BLaER1 treated with 17β-estradiol and CSF1 and Interleukin-3, amounts not matched to agents 10 nM and 100 nM (cell line): ENCODE data around the gene GRK5.

Experiments used
- H3K27ac ChIP-seq, 11 experiments: shearing (Covaris generic); formaldehyde crosslinking; 2 replicates each; pipeline ENCODE4 v1.8.1; 2022
- H3K27me3 ChIP-seq, 11 experiments: shearing (Covaris generic); formaldehyde crosslinking; 2 replicates each; pipeline ENCODE4 v1.8.1; 2022
- H3K36me3 ChIP-seq, 11 experiments: shearing (Covaris generic); formaldehyde crosslinking; 2 replicates each; pipeline ENCODE4 v1.8.1; 2022
- H3K4me1 ChIP-seq, 10 experiments: shearing (Covaris generic); formaldehyde crosslinking; 2 replicates each; pipeline ENCODE4 v1.8.1; 2022
- H3K4me2 ChIP-seq, 11 experiments: shearing (Covaris generic); formaldehyde crosslinking; 2 replicates each; pipeline ENCODE4 v1.8.1; 2022
- H3K4me3 ChIP-seq, 10 experiments: shearing (Covaris generic); formaldehyde crosslinking; 2 replicates each; pipeline ENCODE4 v1.8.1; 2022
- H3K9ac ChIP-seq, 11 experiments: shearing (Covaris generic); formaldehyde crosslinking; 2 replicates each; pipeline ENCODE4 v1.8.1; 2022
- H3K9me3 ChIP-seq, 11 experiments: shearing (Covaris generic); formaldehyde crosslinking; replicated peaks in 1 of 11; 2 replicates each; pipeline ENCODE4 v1.8.1; 2022
- H4K20me1 ChIP-seq, 11 experiments: shearing (Covaris generic); formaldehyde crosslinking; 2 replicates each; pipeline ENCODE4 v1.8.1; 2022
- Cebpa-rat ChIP-seq, 11 experiments: shearing (Covaris generic); IDR thresholded peaks; 2 replicates each; pipeline ENCODE4 v1.8.1; 2022

GRK5 gene

GRCh38 chr10:119299531-119299930, 92.2 kb downstream of the GRK5 start:
- peaks cover 11 to 36% (median 31%) of the 10 kb centered on the region in 10 experiments for H3K4me1 ChIP-seq
- no peak overlapping the region for H3K4me3 ChIP-seq
- no peak overlapping the region for H3K9ac ChIP-seq
- no peak overlapping the region for H3K27ac ChIP-seq
- no peak for TF ChIP-seq Cebpa-rat (IDR thresholded peaks at IDR 0.05)
- H3K4me2 ChIP-seq: peak overlapping the region in 2 of 11 experiments; percentile 5 to 26; a peak in 2 of 22 replicates
- no peaks in the 10 kb centered on the region for H4K20me1 ChIP-seq
- peaks cover 0 to 17% (median 8%) of the 10 kb centered on the region in 11 experiments; a peak in 11 of 22 replicates for H3K9me3 ChIP-seq
- H3K27me3 ChIP-seq: no peaks in the 10 kb centered on the region
- H3K36me3 ChIP-seq: no peaks in the 10 kb centered on the region

- Histone ChIP-seq H4K20me1 (peaks cover 0 to 10% (median 0%) of the 10 kb centered on the region in 11 experiments; a peak in 5 of 22 replicates), H3K36me3 (no peaks in the 10 kb centered on the region), H3K27me3 (no peaks in the 10 kb centered on the region), H3K4me1 (peaks cover 29 to 54% (median 50%) of the 10 kb centered on the region in 10 experiments), H3K4me3 (no peak overlapping the region), H3K27ac (0 out of 22 replicates have a peak overlapping the region, but pooled peaks of 1 of the 11 experiments have one; percentile 1), H3K9ac (no peak overlapping the region), H3K4me2 (peak overlapping the region; percentile 10 to 91 (median 27); a peak in 17 of 22 replicates), H3K9me3 (peaks cover 0 to 15% (median 8%) of the 10 kb centered on the region in 11 experiments; a peak in 11 of 22 replicates)
- TF ChIP-seq Cebpa-rat (IDR thresholded peaks at IDR 0.05): no peak
Observed at GRCh38 chr10:119301397-119301796, 94.0 kb downstream of the GRK5 start.

GRCh38 chr10:119302172-119302571, 94.8 kb downstream of the GRK5 start:
- Histone ChIP-seq H4K20me1 (peaks cover 0 to 16% (median 0%) of the 10 kb centered on the region in 11 experiments; a peak in 6 of 22 replicates), H3K27me3 (no peaks in the 10 kb centered on the region), H3K4me3 (no peak overlapping the region), H3K4me2 (peak overlapping the region; percentile 8 to 91 (median 39); a peak in 17 of 22 replicates), H3K4me1 (peaks cover 37 to 62% (median 58%) of the 10 kb centered on the region in 10 experiments), H3K9me3 (peaks cover 0 to 11% (median 8%) of the 10 kb centered on the region in 11 experiments; a peak in 11 of 22 replicates), H3K27ac (peak overlapping the region in 1 of 11 experiments; percentile 15; a peak in 1 of 22 replicates), H3K36me3 (no peaks in the 10 kb centered on the region), H3K9ac (0 out of 22 replicates have a peak overlapping the region, but pooled peaks of 1 of the 11 experiments have one; percentile 9)
- no peak for TF ChIP-seq Cebpa-rat (IDR thresholded peaks at IDR 0.05)

- Histone ChIP-seq H3K27me3 (peaks cover 0 to 3% (median under 1%) of the 10 kb centered on the region in 11 experiments; a peak in 1 of 22 replicates), H3K4me1 (peaks cover 37 to 67% (median 63%) of the 10 kb centered on the region in 10 experiments), H3K4me3 (no peak overlapping the region), H3K36me3 (no peaks in the 10 kb centered on the region), H3K9me3 (peaks cover 0 to 5% (median 3%) of the 10 kb centered on the region in 11 experiments; a peak in 10 of 22 replicates), H3K27ac (peak overlapping the region in 1 of 11 experiments; percentile 15; a peak in 2 of 22 replicates), H3K4me2 (peak overlapping the region in 7 of 11 experiments; percentile 8 to 91 (median 31); a peak in 12 of 22 replicates), H4K20me1 (peaks cover 0 to 20% (median 0%) of the 10 kb centered on the region in 11 experiments; a peak in 7 of 22 replicates), H3K9ac (0 out of 22 replicates have a peak overlapping the region, but pooled peaks of 1 of the 11 experiments have one; percentile 9)
- no peak for TF ChIP-seq Cebpa-rat (IDR thresholded peaks at IDR 0.05)
Observed at GRCh38 chr10:119302591-119303253, 95.4 kb downstream of the GRK5 start.

GRCh38 chr10:119303886-119304285, 96.5 kb downstream of the GRK5 start:
- no peak overlapping the region for H3K9ac ChIP-seq
- H3K27ac ChIP-seq: peak overlapping the region in 4 of 11 experiments; percentile 56 to 94 (median 88); a peak in 7 of 22 replicates
- peaks cover 37 to 79% (median 75%) of the 10 kb centered on the region in 10 experiments for H3K4me1 ChIP-seq
- TF ChIP-seq Cebpa-rat (IDR thresholded peaks at IDR 0.05): no peak
- no peak overlapping the region for H3K4me3 ChIP-seq
- H3K36me3 ChIP-seq: no peaks in the 10 kb centered on the region
- H3K9me3 ChIP-seq: no peaks in the 10 kb centered on the region
- H3K4me2 ChIP-seq: peak overlapping the region in 9 of 11 experiments; percentile 73 to 93 (median 90); a peak in 18 of 22 replicates
- H3K27me3 ChIP-seq: peaks cover 0 to 15% (median 11%) of the 10 kb centered on the region in 11 experiments; a peak in 11 of 22 replicates
- peaks cover 0 to 31% (median 3%) of the 10 kb centered on the region in 11 experiments; a peak in 8 of 22 replicates for H4K20me1 ChIP-seq

GRCh38 chr10:119304541-119304940, 97.2 kb downstream of the GRK5 start:
- Histone ChIP-seq H3K36me3 (no peaks in the 10 kb centered on the region), H3K4me3 (no peak overlapping the region; a peak in 1 of 20 replicates), H3K27me3 (peaks cover 0 to 21% (median 17%) of the 10 kb centered on the region in 11 experiments; a peak in 17 of 22 replicates), H4K20me1 (peaks cover 0 to 38% (median 5%) of the 10 kb centered on the region in 11 experiments; a peak in 8 of 22 replicates), H3K9me3 (no peaks in the 10 kb centered on the region), H3K4me2 (peak overlapping the region; percentile 9 to 93 (median 89); a peak in 20 of 22 replicates), H3K4me1 (peaks cover 44 to 84% (median 81%) of the 10 kb centered on the region in 10 experiments), H3K27ac (peak overlapping the region in 6 of 11 experiments; percentile 72 to 94 (median 88); a peak in 11 of 22 replicates), H3K9ac (peak overlapping the region in 3 of 11 experiments; percentile 75 to 85 (median 83); a peak in 5 of 22 replicates)
- no peak for TF ChIP-seq Cebpa-rat (IDR thresholded peaks at IDR 0.05)

GRCh38 chr10:119305860-119306513, 98.6 kb downstream of the GRK5 start:
- H3K27me3 ChIP-seq: peaks cover 13 to 36% (median 32%) of the 10 kb centered on the region in 11 experiments
- H3K9me3 ChIP-seq: no peaks in the 10 kb centered on the region
- H4K20me1 ChIP-seq: peaks cover 0 to 52% (median 5%) of the 10 kb centered on the region in 11 experiments; a peak in 9 of 22 replicates
- H3K4me1 ChIP-seq: peaks cover 50 to 94% (median 87%) of the 10 kb centered on the region in 10 experiments
- peak overlapping the region in 10 of 11 experiments; percentile 19 to 94 (median 81); a peak in 18 of 22 replicates for H3K27ac ChIP-seq
- no peaks in the 10 kb centered on the region for H3K36me3 ChIP-seq
- TF ChIP-seq Cebpa-rat (IDR thresholded peaks at IDR 0.05): peak in 6 of 11 experiments; percentile 48 to 83 (median 62); a peak in 9 of 22 replicates
- peak overlapping the region; percentile 62 to 93 (median 89) for H3K4me2 ChIP-seq
- peak overlapping the region in 10 of 11 experiments; percentile 27 to 85 (median 69); a peak in 18 of 22 replicates for H3K9ac ChIP-seq
- H3K4me3 ChIP-seq: peak overlapping the region in 6 of 10 experiments; percentile 9 to 46 (median 25); a peak in 9 of 20 replicates

- Histone ChIP-seq H3K36me3 (no peaks in the 10 kb centered on the region), H3K4me1 (peaks cover 46 to 89% (median 82%) of the 10 kb centered on the region in 10 experiments), H3K9me3 (no peaks in the 10 kb centered on the region), H3K27ac (peak overlapping the region in 10 of 11 experiments; percentile 19 to 94 (median 81); a peak in 18 of 22 replicates), H4K20me1 (peaks cover 0 to 55% (median 5%) of the 10 kb centered on the region in 11 experiments; a peak in 9 of 22 replicates), H3K4me3 (peak overlapping the region in 6 of 10 experiments; percentile 9 to 46 (median 25); a peak in 9 of 20 replicates), H3K4me2 (peak overlapping the region; percentile 62 to 93 (median 89)), H3K27me3 (peaks cover 19 to 41% (median 37%) of the 10 kb centered on the region in 11 experiments), H3K9ac (peak overlapping the region in 10 of 11 experiments; percentile 27 to 85 (median 69); a peak in 18 of 22 replicates)
- TF ChIP-seq Cebpa-rat (IDR thresholded peaks at IDR 0.05): no peak
Observed at GRCh38 chr10:119306514-119306951, 99.2 kb downstream of the GRK5 start.
